ENCODE results near the gene COPS6. TPM values are rescaled to one million over a fixed set of nuclear protein-coding genes. Genes with fewer than 3 reads are reported as not detected.
"Not testable (repeated sequence)": the region's sequence is repeated elsewhere in the genome, so short reads cannot be mapped to it uniquely, and the experiment has no call there.

The COPS6 gene
- total RNA-seq, 1 experiment from 2014 or later: 126 TPM

DNA sequence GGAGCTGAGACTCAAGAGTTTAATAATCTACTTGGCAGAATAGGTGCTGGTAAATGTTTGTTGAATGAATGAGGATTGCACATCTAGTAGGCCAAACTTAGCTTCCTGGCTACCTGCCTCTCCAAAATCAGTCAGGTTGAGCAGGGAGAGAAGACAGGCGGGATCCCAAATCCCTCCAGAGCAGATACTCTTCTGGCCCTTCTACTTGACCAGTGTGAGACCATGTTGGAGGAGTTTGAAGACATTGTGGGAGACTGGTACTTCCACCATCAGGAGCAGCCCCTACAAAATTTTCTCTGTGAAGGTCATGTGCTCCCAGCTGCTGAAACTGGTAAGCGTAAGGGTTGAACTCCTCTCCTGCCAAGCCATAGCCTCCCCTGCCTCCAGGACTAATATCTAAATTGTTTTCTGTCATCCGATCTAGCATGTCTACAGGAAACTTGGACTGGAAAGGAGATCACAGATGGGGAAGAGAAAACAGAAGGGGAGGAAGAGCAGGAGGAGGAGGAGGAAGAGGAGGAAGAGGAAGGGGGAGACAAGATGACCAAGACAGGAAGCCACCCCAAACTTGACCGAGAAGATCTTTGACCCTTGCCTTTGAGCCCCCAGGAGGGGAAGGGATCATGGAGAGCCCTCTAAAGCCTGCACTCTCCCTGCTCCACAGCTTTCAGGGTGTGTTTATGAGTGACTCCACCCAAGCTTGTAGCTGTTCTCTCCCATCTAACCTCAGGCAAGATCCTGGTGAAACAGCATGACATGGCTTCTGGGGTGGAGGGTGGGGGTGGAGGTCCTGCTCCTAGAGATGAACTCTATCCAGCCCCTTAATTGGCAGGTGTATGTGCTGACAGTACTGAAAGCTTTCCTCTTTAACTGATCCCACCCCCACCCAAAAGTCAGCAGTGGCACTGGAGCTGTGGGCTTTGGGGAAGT, 35.8 kb downstream of the COPS6 start:
- no peaks in the 10 kb centered on the region for H3K9me3 ChIP-seq (replicated peaks)
- H3K4me3 ChIP-seq: no peak overlapping the region
- no peaks in the 10 kb centered on the region for H3K4me1 ChIP-seq
- DNase-seq: no peak
- H3K27ac ChIP-seq: no peak overlapping the region
- H3K36me3 ChIP-seq: no peaks in the 10 kb centered on the region
- H3K27me3 ChIP-seq: no peaks in the 10 kb centered on the region

DNA sequence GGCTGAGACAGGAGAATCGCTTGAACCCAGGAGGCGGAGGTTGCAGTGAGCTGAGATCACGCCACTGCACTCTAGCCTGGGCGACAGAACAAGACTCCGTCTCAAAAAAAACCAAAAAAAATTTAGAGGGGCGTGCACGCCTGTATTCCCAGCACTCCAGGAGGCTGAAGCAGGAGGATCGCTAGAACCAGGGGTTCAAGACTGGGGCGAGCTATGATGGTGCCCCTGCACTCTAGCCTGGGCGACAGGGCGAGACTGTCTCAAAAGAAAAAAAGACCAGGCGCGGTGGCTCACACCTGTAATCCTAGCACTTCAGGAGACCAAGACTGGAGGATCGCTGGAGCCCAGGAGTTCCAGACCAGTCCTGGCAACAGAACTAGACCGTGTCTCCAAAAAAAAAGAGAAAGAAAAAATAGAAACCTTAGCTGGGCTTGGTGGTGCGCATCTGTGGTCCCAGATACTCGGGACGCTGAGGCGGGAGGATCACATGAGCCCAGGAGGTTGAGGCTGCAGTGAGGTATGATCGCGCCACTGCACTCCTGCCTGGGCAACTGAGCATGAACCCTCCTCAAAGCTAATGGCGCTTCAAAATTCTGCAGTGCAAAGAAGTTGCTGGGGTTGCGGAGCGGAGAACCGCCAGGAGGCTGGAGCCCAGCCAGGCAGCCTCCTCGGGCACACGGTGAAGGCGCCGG, 37.6 kb downstream of the COPS6 start:
- Histone ChIP-seq H3K27ac (peak overlapping the region; percentile 83), H3K4me1 (no peaks in the 10 kb centered on the region), H3K9me3 (replicated peaks) (no peaks in the 10 kb centered on the region), H3K36me3 (no peaks in the 10 kb centered on the region), H3K4me3 (peak overlapping the region; percentile 81), H3K27me3 (no peaks in the 10 kb centered on the region)
- DNase-seq: no peak

DNA sequence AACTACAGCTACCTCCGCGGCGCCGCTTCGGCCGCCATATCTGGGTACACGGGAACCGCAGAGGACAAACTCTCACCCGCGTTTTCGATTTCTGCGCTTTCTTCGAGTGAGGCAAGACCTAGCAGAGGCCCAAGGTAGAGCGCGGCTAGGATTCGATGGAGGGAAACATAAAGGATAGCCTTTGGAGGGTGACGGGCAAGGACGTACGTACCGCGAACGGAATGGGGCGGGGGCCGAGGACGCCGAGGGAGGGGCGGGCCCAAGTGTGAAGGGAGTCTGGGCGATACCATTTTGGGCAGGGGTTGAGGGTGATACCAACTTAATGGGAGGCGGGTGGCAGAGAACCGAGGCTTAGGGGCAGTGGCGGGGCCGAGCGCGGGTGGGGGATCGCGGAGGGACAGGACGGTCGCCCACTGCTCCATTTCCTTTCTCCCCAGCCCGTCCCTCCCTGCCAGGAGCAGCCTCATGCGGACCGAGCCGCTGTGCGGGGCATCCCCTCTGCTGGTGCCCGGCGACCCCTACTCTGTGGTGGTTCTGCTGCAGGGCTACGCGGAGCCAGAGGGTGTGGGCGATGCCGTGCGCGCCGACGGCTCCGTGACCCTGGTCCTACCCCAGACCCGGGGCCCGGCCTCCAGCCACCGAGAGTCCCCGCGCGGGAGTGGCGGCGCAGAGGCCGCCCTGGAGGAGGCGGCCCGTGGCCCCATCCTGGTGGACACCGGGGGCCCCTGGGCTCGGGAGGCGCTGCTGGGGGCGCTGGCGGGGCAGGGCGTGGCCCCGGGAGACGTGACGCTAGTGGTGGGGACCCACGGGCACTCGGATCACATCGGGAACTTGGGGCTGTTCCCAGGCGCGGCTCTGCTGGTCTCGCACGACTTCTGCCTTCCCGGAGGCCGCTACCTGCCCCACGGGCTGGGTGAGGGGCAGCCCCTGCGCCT, 38.4 kb downstream of the COPS6 start, which contains the start of gene MBLAC1:
MBLAC1 (plus strand) TSS at position 37 of the 935 bp plus-strand sequence; CDS start at position 466, 429 bp downstream.
- H3K36me3 ChIP-seq: no peaks in the 10 kb centered on the region
- H3K9me3 ChIP-seq (replicated peaks): no peaks in the 10 kb centered on the region
- peak; percentile 94 to 97 for DNase-seq
- no peaks in the 10 kb centered on the region for H3K27me3 ChIP-seq
- peak within 1 kb of the TSS; percentile 81 for H3K4me3 ChIP-seq
- no peaks in the 10 kb centered on the region for H3K4me1 ChIP-seq
- peak within 1 kb of the TSS; percentile 83 for H3K27ac ChIP-seq

DNA sequence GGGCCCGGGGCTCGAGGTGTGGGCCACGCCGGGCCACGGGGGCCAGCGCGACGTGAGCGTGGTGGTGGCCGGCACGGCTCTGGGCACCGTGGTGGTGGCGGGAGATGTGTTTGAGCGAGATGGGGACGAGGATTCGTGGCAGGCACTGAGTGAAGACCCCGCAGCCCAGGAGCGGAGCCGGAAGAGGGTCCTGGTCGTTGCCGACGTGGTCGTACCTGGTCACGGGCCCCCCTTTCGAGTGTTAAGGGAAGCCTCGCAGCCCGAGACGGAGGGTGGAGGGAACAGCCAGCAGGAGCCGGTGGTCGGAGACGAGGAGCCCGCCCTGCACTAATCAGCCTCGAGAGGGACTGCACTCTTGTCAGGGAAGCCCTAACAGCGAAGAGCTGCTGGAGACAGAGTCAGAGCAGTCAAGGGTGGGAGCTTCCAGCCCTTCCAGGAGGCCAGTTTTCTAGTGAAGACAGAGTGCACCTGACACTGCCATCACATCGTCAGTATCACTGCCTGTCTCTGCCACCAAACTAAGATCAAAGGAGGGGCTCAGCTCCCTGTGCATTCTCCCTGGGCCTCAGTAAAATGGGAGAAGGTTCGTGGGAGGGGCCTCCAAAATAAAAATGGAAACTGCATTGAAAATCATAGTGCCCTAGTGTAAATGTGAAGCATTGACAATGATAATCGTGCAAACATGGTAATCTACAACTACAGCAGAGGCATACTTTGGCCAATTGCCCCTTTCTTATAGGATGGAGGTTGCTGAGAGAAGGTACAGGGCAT, 39.3 kb downstream of the COPS6 start:
- no peak overlapping the region for H3K27ac ChIP-seq
- H3K27me3 ChIP-seq: peaks cover 3% of the 10 kb centered on the region; the same call in 1 of the 2 replicates
- peak; percentile 49 to 52 for DNase-seq
- H3K4me3 ChIP-seq: peak overlapping the region; percentile 81
- H3K36me3 ChIP-seq: no peaks in the 10 kb centered on the region
- no peaks in the 10 kb centered on the region for H3K9me3 ChIP-seq (replicated peaks)
- H3K4me1 ChIP-seq: no peaks in the 10 kb centered on the region

DNA sequence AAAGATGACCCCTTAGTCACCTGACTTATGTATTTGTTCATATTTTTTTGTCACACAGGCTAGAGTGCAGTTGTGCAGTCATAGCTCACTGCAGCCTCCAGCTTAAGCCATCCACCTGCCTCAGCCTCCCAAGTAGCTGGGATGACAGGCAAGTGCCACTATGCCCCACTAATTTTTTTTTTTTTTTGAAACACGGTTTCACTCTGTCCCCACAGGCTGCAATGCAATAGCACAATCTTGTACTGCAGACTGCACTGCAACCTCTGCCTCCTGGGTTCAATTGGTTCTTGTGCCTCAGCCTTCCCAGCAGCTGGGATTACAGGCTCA, 39.8 kb downstream of the COPS6 start:
- H3K4me1 ChIP-seq: no peaks in the 10 kb centered on the region
- H3K27ac ChIP-seq: no peak overlapping the region
- H3K4me3 ChIP-seq: no peak overlapping the region; the same call in 1 of the 2 replicates
- peaks cover 6% of the 10 kb centered on the region; the same call in 1 of the 2 replicates for H3K27me3 ChIP-seq
- no peaks in the 10 kb centered on the region for H3K36me3 ChIP-seq
- DNase-seq: no peak
- no peaks in the 10 kb centered on the region for H3K9me3 ChIP-seq (replicated peaks)

DNA sequence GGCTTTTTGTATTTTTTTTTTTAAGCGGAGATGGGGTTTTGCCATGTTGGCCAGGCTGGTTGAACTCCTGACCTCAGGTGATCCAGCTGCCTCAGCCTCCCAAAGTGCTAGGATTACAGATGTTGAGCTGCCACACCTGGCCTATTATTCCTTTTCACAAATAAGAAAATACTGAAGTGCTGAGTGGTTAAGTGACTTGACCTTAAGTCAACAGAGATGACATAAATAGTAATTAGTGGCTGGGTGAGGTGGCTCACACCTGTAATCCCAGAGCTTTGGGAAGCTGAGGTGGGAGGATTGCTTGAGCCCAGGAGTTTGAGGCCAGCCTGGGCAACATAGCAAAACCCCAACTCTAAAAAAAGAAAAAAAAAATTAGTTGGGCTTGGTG, 41.4 kb downstream of the COPS6 start:
- H3K27ac ChIP-seq; DNase-seq; H3K27me3 ChIP-seq; H3K4me3 ChIP-seq; H3K4me1 ChIP-seq; H3K9me3 ChIP-seq (replicated peaks); H3K36me3 ChIP-seq: not testable (repeated sequence)

DNA sequence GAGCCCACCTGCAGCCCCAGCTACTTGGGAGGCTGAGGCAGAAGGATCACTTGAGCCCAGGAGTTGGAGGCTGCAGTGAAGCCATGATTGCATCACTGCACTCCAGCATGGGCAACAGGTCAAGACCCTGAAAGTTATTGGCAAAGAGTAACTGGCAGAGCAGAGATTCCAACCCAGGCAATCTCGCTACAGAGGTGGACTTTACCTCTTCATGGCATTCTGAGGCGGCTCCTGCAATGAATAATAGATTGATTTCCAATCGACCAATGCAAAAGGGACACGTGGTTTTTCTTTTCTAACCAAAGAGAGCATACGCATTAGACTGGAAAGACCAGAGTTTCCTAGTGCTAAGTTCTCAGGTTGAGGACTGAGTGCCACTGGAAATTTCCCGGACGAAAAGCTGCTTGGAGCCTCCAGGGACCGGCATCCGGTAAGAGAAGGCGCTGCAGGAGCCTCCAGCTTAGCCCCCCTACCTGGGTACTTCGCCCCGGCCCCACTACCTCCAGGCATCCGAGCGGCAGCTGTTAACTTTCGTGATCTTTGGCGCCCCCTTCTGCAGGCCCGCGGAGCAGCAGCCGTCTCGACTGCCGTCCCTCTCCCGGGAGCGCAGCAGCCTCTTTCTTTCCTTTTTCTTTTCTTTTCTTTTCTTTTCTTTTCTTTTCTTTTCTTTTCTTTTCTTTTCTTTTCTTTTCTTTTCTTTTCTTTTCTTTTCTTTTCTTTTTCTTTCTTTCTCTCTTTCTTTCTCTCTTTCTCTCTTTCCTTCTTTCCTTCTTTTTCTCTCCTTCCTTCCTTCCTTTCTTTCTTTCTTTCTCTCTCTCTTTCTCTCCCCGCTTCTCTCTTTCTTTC, 42.1 kb downstream of the COPS6 start:
- peaks cover 6% of the 10 kb centered on the region; the same call in 1 of the 2 replicates for H3K27me3 ChIP-seq
- H3K4me1 ChIP-seq: no peaks in the 10 kb centered on the region
- H3K4me3 ChIP-seq: no peak overlapping the region
- no peaks in the 10 kb centered on the region for H3K9me3 ChIP-seq (replicated peaks)
- H3K27ac ChIP-seq: no peak overlapping the region
- H3K36me3 ChIP-seq: no peaks in the 10 kb centered on the region
- peak; percentile 76 to 84 for DNase-seq

DNA sequence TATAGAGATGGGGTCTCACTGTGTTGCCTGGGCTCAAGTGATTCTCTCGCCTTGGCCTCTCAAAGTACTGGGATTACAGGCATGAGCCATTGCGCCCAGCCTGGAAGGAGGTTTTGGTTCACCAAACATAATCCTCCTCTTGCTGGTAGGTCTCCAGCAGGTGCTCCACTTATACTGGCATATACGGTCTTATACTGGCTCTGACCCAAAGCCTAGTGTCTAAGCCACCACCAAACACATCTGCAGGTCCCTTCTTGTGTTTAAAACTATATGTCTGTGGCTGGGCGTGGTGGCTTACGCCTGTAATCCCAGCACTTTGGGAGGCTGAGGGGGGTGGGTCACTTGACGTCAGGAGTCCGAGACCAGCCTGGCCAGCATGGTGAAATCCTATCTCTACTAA, 43.4 kb downstream of the COPS6 start:
- no peak for DNase-seq
- H3K9me3 ChIP-seq (replicated peaks): no peaks in the 10 kb centered on the region
- H3K36me3 ChIP-seq: no peaks in the 10 kb centered on the region
- H3K27me3 ChIP-seq: peaks cover 6% of the 10 kb centered on the region; the same call in 1 of the 2 replicates
- no peaks in the 10 kb centered on the region for H3K4me1 ChIP-seq
- H3K4me3 ChIP-seq: no peak overlapping the region
- no peak overlapping the region for H3K27ac ChIP-seq

DNA sequence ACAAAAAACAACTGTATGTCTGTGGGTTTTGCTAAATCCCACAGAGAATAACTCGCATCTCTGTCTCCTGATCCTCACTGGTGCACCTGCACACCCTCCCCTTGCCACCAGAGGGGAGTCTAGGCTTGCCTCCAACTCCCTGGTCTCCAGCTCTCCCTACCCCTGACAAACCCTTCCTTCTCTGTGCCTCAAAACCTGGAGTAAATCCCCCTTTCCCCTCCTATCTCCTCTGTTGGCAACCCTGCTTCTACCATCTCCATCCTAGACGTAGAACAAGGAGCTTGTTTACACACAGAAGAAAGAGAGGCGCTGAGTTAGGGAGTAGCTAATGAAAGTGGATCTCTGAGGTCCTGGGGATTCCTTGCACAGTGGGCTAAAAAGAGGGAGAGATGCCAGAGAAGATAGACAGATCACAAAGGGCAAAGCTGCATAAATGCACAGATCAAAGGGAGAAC, 44.0 kb downstream of the COPS6 start:
- Histone ChIP-seq H3K9me3 (replicated peaks) (no peaks in the 10 kb centered on the region), H3K27ac (no peak overlapping the region)
- peak; percentile 77 to 88 for DNase-seq

DNA sequence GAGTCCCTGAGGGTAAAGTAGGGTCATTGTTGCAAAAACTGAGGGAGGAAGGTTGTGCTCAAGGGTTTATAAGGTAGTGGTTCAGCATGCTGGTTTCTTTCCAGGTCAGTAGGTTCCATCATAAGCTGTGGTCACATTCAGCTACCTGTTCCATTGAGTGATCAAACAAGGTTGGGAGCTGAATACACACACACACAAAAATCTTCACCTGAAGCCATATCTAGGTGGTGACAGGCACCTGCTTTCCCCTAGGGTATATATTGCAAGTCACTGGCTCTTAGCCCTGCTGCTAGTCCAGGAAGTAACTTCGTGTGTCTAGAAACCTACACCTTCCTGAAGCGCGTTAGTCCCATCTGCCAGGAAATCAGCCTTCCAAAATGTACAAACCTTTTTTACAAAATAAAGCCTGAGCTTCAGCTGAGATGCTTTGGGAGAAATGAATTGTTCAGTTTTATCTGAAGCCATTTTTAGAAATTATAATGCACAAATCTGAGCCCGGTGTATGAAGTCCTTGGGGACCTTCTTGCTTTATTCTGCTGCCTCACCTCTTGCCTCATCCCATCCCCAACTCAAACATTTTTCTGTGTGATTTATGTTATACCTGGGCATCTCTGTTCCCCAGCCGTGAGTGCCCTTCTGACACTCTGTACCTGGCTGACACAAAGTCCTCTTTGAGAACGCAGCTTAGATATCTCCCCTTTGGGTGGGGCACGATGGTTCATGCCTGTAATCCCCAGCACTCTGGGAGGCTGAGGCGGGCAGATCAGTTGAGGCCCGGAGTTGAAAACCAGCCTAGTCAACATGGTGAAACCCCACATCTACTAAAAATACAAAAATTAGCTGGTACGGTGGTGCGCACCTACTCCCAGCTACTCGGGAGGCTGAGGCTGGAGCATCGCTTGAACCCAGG, 49.3 kb downstream of the COPS6 start:
- Histone ChIP-seq H3K9me3 (replicated peaks) (no peaks in the 10 kb centered on the region), H3K4me1 (no peaks in the 10 kb centered on the region), H3K27ac (no peak overlapping the region), H3K27me3 (peaks cover 2% of the 10 kb centered on the region; the same call in 1 of the 2 replicates), H3K36me3 (no peaks in the 10 kb centered on the region), H3K4me3 (no peak overlapping the region)
- DNase-seq: no peak

More for the DNA sequence above, 44.0 kb downstream of the COPS6 start:
- Histone ChIP-seq H3K27me3 (peaks cover 6% of the 10 kb centered on the region; the same call in 1 of the 2 replicates), H3K4me1 (no peaks in the 10 kb centered on the region), H3K36me3 (no peaks in the 10 kb centered on the region), H3K4me3 (no peak overlapping the region)

DNA sequence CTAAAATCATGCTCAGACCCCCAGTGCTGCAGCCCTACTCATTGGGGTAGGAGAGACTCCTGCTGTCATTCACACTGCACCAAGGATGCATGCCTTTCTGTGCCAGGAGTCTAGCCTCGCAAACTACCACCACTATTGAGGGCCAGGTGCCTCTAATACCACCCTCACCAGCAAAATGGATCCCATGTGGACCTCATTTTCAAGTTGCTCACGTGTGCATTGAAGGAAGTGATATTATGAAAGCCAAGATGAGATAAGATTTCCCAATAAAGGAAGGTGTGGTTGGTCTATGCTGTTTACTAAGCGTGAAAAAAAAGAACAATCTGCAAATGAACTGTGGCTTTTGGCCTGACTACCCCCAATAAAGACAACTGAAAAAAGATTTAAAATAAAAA, 52.8 kb downstream of the COPS6 start:
- Histone ChIP-seq H3K36me3 (no peaks in the 10 kb centered on the region), H3K4me1 (no peaks in the 10 kb centered on the region), H3K27ac (no peak overlapping the region), H3K4me3 (no peak overlapping the region), H3K9me3 (replicated peaks) (no peaks in the 10 kb centered on the region), H3K27me3 (no peaks in the 10 kb centered on the region; the same call in 1 of the 2 replicates)
- no peak for DNase-seq

Data from SJCRH30 (cell line).